Measurements from ENCODE around the gene ENPP3.
"Not testable (repeated sequence)": the region's sequence is repeated elsewhere in the genome, so short reads cannot be mapped to it uniquely, and the experiment has no call there.

GRCh38 chr6:131703905-131704304, 66.8 kb downstream of the ENPP3 start:
- TF ChIP-seq, protein P1, sequence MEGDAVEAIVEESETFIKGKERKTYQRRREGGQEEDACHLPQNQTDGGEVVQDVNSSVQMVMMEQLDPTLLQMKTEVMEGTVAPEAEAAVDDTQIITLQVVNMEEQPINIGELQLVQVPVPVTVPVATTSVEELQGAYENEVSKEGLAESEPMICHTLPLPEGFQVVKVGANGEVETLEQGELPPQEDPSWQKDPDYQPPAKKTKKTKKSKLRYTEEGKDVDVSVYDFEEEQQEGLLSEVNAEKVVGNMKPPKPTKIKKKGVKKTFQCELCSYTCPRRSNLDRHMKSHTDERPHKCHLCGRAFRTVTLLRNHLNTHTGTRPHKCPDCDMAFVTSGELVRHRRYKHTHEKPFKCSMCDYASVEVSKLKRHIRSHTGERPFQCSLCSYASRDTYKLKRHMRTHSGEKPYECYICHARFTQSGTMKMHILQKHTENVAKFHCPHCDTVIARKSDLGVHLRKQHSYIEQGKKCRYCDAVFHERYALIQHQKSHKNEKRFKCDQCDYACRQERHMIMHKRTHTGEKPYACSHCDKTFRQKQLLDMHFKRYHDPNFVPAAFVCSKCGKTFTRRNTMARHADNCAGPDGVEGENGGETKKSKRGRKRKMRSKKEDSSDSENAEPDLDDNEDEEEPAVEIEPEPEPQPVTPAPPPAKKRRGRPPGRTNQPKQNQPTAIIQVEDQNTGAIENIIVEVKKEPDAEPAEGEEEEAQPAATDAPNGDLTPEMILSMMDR (IDR thresholded peaks at IDR 0.05), result not testable (repeated sequence)
- not testable (repeated sequence) for TF ChIP-seq POLR2A (IDR thresholded peaks at IDR 0.05)

All from testis (tissue), 2 donors.